ENCODE results near the gene CAPZB.

The CAPZB gene

DNA sequence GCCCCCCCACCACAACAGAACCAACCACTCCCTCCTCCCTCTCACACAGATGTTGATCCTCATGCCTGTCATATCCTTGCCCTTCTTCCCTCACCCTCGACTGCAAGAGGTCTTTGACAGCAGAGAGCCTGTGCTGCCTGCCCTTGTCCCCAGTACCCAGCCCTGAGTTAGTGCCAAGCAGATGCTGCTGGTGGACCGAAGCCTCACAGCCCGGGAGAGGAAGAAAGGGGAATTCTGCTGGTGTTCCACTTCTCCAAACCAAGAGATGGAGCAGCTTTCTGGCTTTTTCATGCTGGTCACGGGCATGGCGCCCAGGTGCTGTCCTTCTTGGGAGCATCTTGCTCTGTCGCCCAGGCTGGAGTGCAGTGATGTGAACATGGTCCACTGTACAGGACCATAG is 104.1 kb downstream of the CAPZB start:
- DNase-seq: no peak

DNA sequence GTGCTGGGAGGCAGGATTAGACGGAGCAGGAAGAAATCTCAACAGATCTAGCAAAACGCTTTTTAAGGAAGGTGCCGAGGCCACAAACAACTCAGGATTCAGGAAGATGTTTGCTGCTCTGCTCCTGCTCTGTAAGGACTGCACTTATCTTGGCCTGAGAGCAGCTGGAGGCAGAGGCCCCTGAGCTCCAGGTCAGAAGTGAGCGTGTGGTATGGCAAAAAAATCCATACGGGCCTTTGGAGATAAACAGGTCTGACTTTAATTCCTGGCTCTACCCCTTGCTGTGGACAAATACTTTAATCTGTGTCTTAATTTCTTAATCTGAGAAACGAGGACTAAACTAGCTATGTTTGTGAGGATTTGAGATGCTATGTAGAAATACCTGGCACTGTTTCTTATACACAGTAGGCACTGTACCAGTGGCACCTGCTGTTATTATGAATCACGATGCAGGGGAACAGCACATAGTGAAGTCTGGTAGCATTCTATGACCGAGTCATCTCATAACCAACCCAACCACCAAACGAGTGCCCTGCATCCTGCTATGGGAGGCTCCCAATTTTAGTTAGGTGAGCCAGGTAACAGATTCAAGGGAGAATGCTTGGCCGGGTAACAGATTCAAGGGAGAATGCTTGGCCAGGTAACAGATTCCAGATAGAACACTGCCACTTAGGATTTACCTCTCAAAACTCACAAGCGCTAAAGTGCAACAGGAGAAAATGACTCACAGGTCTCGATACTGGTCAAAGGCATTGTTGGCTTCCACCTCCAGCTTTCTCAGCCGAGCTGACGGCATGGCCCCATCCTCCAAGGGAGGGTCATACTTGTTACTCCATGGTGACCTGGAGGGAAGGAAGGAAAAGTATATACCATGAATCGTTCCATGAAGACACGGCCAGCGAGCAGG is 107.3 kb downstream of the CAPZB start:
- DNase-seq: no peak

DNA sequence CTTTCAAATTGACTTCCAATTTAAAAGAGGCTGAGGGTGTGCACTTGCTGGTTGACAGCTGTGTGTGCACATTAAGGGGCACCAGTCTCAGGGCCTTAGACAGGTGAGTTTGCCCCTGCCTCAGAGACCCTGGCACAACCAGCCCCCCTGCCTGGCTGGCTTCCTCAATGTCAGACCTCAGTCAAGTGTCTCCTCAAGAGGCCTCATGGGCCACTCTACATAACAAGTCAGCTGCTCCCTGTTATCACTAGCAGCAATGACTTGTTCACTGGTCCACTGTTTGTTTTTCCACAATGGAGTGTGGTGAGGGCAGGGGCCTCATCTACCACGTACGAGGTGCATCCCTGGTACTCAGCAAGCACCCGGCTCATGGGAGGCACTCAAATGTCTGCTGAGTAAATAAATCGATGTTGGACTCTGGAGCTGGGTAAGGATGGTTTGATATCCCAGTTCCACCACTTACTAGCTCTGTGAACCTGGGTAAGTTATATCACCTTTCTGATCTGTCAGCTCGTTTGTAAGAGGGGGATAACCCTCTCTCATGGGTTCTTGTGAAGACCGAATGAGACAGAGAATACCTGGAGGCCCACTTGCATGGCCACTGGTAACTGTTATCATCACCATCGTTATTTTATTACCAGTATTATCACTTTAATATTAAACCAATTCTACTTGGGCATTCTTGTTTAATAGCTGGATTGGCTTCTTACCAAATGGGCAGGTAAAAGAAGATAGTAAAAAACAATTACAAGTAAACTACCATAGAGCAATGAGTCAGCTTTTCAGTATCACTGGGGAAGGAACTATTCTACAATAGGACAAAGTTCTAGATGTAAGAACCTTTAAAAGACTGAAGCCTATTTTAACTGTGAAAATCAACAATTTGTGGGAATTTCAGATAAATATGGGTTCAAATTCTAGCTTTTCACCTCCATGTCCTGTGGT is 108.6 kb downstream of the CAPZB start:
- DNase-seq: no peak

DNA sequence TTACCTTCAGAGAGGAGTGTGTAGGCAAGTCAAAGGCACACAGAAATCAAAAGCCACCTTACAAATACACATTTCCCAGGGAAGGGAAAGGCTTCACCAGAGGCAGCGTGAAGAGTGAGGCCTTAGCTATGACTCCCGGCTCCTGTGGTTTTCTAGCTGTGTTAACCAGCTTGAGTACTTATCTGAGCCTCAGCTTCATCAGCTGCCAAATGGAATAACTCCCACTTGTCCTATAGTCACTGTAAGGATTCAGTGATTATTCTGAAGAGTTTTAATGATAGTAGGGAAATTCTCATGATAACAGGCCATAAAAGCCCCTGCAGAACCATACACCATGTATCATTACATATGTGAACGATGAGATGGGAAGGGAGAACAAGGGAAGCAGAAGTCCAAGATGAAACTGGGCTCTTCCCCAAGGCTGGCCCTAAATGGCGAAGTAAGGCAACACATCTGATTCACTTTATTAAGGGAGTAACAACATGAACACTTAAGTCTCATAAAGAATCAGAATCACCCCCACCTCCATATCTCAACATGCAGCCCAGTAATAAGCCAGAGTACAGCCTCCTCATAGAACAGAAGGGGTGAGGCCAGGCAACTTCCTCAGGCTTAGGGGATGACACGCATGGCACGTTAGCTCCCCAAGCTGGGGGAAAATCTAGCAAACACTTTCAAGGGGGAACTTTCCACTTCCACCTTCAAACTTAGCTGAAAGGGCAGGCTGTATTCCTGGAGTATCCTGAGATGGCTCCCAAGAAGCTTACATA is 109.5 kb downstream of the CAPZB start:
- DNase-seq: no peak

DNA sequence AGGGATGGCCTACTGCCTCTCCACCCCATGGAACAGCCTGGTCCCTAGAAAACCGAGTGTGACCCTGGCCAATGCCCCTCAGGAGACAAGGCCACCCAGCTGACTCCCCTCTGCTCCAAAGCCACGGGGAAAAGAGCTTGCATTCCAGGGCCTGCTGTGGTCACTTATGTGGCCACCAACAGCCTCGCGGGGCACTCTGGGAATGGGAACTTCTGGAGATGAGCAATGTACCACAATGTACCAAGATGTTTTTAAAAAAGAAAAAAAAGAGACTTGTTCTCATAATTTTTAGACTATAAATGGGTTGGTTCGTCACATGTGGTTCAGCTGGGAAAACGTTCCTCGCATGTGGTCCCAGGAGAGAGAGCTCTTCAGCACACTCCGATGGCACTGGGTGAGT is 110.4 kb downstream of the CAPZB start:
- DNase-seq: no peak

DNA sequence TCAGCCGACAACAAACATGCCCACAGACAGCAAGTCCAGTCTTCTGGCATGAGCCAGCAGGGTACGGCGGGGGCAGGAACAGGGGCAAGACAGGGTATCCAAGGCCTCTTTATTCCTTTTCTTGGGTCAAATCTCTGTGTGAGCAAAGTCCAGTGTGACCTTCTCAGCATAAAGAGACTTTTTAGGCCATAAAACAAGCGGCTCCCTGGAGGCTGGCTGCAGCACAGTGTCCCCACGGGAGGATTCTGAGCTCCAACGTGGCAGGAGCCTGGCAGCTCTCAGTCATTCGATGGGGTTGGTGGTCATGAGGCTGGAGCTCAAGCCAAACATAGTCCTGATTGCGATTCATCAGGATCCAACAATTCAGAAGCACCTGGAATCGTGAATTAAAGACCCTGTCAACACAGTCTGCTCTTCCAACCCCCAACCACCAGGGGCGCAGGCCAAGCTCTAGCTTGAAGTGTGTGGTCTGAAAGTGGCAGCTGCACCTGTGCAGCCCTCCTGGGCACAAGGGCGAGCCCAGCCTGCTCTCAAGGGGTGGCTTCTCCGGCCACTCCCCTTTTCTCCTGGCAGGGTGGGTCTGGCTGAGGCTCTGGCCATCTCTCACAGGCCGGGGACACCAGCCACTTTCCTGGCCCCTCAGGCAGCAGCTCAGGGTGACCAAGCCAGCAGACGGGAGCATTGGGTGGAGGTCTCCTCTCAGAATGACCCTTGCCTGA is 111.1 kb downstream of the CAPZB start:
- DNase-seq: no peak

DNA sequence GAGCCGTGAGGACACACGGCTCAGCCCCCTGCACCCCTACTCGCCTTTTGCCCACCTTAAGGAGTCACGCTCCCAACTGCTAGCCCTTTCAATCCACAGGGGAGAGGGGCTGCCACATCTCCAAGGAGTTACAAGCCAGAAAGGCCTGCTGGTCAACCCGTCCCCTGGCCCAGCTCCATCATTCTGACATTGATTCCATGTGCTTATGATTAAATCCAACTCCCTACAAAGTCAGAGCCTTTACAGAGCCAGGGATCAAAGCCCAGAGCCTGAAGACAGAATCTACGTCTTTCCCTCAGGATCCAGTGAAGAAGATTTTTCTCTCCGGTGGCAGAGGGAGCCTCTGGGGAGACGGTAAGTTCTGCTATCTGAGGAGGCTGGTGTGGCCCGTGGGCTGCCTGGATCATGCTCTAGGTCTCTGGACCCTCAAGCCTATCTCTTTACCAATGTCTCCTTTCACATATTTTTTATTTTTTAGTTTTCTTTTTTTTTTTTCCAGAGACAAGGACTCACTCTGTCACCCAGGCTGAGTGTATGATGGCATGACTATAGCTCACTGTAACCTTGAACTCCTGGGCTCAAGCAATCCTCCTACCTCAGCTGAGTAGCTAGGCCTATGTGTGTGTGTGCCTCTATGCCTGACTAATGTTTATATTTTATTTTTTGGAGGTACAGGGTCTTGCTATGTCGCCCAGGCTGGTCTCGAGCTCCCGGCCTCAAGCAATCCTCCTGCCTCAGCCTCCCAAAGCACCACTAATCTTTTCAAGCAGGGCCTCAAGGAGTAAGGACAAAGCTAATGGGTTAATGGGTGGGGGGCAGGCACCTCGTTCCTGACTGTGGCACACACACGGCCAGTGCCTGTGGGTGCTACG is 111.9 kb downstream of the CAPZB start:
- no peak for DNase-seq

DNA sequence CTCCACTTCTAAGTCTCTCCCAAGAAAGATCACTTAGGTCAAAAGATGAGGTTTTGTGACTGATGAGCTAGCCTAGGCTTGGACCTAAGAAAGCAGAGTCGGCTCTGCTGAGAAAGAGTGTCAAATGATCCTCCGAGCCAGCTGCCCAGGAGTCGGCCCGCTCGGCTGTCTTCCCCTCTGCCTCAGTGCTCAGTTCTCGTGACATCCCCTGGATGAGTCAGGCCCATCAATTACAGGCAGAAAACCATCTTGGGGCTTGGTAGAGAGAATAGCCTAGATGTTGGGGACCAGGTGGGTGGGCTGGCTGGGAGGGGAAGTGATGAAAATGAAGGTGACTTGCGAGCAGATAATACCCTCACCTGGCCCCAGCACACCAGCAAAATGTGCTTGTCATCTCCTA is 112.7 kb downstream of the CAPZB start:
- no peak for DNase-seq

DNA sequence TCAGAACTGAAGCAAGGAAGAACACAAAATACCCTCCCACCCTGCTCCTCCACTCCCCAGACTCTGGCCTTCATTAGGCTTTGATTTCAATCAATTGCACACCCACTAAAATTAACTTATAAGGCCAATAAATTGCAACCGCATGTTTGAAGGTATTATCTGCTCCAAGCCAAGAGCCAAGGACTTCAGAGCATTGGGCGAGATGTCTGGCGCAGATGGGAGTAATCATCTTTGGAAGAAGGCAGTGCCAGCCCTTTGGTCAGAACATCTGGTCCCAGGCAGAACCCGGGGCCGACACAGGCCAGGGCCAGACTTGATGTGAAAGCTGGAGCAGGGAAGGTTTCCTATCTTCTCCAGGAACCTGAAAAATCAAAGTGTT is 113.2 kb downstream of the CAPZB start:
- no peak for DNase-seq

DNA sequence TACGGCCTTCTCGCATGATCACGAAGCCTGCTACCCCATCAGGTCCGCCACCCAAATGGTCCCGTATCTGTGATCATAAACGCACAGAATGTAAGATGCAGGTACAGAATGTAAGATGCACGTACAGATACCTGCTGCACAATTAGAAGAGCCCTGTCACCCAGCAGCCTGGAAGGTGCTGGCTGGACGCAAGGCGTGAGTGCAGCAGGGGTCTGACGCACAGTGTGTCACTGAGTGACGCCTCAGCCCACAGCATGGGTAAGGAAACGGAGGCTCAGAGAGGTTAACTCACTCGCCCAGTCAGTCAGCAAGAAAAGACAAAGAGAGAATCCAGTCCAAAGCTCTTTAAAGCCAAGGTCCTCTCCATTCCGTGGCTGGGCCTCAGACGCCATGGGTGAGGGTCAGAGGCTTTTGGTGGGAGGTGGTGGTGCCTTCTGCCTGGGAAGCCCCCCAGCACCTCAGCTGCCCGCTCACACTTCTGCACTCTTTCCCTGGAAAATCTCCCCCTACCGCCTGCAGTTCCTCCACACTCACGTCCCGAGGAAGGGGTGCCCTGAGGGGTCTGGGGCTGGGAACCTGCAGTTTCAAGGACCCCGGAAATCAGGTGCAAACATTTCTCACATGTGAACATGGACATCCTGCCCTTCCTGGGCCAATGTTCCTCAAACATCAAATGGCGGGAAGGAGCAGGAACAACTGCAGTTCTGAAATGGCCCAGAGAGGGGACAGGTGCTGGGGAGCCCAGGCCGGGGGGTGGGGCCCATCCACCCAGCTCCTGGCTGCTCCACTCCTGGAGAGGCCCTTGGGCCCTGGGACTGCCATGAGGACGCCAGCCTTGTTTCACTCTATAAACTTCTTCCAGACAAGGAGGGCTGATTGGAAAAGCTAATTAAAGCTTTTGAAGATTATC is 113.9 kb downstream of the CAPZB start:
- no peak for DNase-seq

DNA sequence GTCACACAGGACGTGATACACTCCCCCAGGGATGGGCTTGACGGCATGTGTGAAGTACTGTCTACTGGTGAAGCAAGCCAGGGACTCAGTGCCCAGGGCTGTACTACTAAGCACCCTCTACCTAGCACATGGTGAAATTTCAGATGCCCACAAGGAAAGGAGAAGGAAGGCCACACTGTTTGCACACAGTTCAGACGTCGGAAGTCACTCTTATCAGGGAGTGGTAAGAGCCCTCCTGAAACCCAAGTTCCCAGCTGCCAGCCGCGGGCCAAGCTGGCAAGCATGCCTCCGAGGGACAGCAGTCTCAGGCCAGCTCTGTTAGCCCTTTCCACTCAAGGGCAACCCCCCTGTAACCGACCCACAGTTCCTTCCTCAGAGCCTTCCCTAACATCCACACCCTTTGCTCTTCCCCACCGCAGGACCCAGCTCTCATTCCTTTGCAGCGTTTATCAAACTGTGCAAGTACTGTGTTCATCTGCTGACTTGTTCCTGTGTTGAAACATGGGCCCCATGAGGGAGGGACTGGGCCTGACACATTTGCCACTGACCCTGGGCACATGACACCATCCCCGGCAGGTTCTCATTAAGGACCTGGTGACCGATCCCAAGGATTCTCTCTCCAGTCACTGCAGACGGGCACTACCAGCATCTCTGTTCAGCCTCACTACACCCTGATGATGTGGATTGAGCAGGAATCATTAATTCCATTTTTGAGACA is 114.7 kb downstream of the CAPZB start:
- DNase-seq: no peak

DNA sequence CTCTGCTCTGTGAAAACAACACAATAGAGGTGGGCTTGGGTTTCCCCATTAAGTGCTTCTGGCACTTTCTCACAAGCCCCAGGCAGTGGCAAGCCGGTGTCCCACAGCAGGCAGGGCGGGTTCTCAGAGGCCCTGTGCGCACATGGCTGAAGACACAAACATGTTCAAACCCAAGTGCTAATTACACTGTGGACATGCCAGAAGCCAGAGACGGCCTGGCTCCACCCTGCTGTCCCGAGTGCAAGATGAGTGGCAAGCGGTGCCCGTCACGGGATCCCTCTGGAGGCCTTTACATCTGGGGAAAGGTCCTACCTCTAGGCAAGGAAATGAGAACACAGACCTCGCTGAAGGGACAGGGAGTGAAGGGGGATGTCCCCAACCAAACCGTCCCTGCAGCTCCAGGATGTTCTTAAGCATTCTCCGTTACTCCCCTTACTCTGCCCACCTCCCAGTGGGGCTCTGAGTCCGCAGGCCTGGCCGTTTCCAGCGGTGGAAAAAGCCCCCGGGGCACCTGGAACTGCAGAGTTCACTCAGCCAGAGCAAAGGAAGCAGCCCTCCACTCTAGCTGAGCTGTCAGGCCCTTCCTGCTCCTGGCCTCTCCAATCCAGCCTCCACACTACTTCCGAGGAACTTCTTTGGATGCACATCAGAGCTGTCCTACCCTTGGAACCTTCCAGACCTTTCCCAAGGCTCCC is 115.8 kb downstream of the CAPZB start:
- no peak for DNase-seq

DNA sequence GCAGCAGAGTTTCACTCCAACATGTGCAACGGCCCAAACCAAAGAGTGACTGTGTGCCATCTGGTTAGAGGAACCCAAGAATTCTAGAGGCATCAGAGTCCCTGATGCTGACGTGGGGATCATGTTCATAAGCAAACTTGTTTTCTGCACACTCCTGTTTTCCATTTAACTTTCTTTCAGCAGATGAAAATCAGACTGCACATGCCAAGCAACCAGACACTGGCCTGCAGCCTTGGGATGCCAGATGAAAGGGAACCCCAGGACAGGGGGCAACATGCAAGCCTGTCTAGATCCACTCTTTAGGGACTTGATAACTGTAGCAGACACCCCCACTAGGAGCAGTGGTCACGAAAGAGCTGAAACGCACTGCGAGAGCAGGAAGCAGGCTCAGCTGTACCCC is 116.4 kb downstream of the CAPZB start:
- DNase-seq: no peak

DNA sequence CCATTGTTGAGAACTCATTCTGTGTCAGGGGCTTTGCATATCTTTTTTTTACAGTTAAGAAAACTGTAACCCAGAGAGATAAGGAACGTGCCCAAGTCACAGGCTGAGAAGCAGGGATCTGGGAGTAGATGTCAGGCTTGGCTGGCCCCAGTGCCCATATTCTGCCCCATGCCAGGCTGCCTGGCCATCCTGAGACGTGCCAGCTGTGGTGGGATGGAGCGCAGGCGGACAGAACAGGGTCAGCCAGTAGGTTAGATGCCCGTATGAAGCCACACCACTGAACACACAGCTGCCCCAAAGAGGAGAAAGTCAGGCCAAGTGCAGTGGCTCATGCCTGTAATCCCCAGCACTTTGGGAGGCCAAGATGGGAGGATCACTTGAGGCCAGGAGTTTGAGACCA is 117.3 kb downstream of the CAPZB start:
- no peak for DNase-seq

DNA sequence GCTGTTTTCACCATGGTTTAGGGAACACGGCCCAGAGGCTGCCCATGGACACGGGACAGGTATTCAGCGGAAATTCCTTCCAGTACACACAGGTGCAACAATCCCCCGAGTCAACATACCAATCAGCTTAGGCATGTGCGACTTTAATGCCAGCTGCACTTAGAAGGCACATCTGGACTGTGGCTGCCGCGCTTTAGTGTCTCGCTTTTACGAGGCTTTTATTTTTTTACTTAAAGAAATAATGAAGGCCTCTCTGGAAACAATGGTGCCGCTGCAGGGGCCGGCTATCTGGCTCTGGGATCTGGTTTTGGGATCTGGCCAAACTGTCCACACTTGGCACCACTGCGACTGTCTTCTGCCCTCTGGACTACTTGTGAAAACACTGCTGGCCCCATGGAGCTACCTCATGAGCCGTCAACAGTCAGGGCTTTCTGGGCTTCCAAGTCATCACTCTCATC is 117.7 kb downstream of the CAPZB start:
- no peak for DNase-seq

DNA sequence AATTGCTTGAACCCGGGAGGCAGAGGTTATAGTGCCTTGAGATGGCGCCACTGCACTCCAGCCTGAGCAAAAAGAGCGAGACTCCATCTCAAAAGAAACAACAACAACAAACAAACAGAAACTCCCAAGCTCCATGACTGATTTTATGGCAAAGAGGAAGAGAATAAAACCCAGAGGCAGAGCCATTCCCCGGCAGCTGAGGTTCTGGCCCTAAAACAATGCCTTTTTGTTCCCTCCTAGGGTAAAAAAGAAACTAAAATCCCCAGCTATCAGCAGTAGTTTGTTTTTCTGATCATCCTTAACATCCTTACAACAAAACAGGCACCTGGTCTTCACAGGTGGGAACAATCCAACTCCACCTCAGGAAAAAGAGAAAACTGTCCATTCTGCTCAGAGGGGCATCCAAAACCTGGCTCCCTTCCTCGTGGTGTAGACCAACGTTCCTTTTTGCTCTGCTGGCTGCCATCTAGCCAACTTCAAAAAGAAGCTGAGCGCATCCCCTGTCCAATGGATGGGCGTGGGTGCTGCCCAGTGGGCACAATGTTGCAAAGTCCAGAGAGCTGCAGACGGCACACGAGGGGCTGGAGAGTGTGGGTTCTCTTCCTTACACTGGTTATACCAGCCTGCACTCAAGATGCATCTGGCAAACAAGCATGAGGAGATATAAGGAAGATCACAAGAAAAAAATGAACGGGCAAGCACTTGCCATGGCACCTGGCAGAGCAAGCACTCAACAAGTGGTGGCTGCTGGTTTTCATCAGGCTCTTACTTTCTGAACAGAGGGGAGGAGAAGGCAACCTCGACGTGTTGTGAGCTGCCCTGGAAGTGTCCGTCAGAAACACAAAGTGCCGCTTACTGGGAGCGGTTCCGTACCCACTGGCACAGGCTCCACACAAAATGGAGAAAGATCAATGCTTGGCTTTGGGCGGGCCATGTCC is 118.5 kb downstream of the CAPZB start:
- no peak for DNase-seq

DNA sequence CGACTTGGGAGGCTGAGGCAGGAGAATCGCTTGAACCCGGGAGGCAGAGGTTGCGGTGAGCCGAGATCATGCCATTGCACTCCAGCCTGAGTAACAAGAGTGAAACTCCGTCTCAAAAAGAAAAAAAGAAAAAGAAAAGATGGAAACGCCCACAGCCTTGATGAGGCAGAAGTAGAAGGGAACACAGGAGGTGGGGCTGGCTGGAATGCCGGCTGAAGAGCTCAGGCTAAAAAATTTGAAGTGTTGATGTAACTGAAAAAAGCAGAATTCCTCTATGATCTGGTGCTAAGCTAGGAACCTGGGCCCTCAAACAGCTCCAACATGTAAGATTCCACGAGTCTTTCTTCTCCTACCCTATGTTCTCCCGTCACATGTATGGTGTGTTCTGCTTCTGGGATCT is 119.6 kb downstream of the CAPZB start:
- DNase-seq: no peak
